GM15510 (cell line): Measurements from ENCODE around the gene SSC4D.

ENCODE experiments used
- POLR2A ChIP-seq: IDR thresholded peaks from 3 replicates; pipeline ENCODE4 v1.6.1; 2011; ENCODE audit warnings: borderline replicate concordance; ENCODE audit not compliant: insufficient read length; ENCODE audit errors: extremely low read depth

Gene SSC4D

DNA sequence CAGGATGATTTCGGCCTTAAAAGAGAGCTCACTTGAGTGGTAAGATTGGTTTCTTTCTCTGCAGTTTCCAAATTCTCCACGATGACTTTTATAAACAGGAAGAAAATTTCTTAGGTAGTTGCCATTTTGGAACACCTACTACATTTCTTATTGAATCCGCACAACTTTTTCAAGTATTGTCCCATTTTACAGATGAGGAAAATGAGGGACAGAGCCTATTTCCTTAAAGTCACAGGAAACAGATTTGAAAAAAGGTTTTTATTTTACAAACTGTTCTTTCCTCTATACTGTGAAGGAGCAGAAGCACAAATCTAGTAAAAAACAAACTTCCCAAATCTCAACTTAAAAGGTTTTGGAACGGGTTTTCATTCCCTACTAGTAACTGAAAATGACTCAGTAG lies 53.4 kb downstream of the SSC4D start:
- TF ChIP-seq POLR2A: no peak

DNA sequence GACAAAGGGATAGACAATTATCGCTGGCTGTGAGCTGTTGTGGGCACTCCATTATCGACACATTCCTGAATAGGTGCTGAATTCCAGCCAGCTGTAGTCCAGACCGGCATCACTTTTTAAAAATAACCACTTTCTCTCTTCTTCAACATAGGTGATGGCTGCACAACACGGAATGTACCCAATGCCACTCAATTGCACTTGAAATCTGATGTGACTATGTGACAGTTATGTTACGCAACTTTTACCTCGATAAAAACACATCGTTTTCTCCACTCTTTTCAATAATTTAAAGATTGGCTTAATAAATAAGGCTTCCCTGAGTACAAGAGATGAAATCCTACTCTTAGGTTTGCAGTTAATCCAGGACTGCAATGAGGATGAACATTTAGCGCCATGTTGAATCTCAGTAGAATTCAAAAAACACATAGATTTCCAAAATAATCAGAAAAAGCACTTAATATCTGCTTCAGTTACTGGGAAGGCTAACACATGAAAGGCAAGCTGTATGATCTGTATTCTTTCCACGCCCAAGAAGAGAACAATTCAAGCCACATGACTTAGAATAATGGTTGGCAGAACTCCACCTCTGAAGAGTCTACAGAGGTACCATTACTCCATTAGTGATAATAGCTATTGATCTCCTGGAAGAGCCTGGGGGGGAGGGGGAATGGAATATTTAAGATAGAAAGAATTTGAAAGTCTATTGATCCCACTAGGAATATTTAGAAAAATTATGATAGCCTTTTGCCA lies 54.3 kb downstream of the SSC4D start:
- no peak for TF ChIP-seq POLR2A

DNA sequence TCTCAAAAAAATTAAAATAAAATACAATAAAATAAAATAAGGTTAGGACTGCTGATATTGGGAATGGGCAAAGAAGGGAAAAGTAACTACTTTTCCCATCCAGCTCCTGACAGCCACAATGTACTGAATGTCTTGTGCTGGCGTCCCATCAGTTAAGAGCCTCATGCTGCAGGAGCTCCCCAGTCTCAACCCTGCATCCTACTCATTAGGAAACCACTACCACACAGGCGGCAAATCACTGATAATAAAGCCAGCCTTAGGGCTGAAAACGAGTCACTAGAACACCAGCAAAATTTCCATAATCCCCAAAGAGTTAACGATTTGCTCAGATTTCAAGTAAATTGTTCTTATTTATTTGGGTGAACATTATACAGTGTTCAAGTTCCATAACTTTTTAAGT lies 55.0 kb downstream of the SSC4D start:
- TF ChIP-seq POLR2A: no peak

DNA sequence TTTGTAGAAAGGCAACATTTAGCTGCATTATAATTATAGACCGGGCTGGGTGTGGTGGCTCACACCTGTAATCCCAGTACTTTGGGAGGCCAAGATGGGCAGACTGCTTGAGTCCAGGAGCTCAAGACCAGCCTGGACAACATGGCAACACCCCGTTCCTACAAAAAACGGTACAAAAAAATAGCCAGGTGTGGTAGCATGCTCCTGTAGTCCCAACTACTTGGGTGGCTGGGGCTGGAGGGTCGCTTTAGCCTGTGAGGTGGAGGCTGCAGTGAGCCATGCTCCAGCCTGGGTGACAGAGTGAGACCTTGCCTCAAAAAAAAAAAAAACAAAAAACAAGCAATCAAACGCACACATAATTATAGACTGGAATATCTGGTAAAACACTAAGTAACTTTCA lies 55.8 kb downstream of the SSC4D start:
- no peak for TF ChIP-seq POLR2A

DNA sequence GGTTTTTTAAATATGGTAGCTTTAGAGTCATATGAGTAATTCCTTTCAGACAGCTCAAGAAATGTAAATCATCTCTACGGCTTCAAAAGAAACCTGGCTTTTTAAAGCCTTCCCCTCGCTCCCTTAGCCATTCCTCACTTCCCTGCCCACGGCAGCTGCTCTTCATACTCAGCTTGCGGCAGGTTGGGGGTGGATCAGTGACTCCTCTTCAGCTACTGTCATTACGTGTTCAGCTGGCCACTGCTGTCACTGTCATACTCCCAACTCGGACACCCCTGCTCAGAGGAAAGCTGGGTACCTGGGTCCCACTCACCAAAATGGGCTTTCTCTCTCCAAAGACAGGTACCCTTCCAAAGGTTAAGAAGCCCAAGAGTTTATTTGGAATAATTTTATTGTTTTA lies 57.3 kb downstream of the SSC4D start:
- TF ChIP-seq POLR2A: no peak

DNA sequence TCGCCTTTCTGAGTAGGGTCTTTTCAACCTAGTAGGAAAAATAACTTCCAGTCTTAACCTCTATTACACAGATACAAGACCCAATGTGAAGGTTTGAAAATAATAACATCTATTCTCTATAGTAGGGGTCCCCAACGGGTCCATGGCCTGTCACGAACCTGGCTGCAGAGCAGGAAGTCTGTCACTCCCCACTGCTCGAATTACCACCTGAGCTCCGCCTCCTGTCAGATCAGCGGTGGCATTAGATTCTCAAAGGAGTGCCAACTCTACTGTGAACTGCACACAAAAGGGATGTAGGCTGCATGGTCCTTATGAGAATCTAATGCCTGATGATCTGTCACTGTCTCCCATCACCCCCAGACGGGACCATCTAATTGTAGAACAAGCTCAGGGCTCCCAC lies 58.1 kb downstream of the SSC4D start:
- no peak for TF ChIP-seq POLR2A

DNA sequence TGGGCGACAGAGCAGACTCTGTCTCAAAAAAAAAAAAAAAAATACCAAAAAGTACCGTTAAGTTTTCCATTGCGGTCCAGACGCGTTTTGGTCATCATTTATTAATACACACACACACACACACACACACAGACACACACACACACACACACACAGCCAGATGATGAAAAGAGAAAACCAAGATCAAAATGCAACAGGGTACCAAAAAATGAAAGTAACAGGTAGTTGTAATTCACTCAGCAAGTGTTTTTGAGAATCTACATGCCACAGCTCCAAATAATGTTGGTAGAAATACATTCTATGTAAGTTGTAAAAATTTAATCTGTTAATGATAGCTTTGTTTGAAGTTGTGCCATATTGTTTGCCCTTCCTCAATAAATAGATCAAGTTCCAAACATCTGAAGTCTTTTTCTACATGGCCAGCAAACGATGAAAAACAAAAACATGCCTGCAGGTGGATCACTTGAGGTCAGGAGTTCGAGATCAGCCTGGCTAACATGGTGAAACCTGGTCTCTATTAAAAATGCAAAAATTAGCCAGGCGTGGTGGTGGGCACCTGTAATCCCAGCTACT lies 60.1 kb downstream of the SSC4D start:
- no peak for TF ChIP-seq POLR2A

DNA sequence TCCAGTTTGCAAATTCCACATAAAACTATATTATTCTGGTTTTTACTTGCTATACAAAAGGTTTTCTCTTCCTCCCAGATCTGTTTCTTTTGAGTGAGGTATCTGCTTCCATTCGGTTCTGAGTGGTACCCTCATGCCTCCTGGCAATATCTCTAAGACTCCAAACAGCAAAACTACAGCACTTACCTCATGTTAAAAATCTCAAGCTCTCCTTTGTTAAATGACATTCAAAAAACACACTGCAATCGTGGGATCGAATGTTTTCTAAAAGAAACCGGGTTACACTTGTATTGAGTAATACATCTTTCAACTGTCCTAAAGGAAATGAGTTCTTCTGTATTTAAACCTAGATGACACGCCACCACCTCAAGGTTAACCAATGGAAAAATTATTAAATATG lies 61.8 kb downstream of the SSC4D start:
- TF ChIP-seq POLR2A: no peak

DNA sequence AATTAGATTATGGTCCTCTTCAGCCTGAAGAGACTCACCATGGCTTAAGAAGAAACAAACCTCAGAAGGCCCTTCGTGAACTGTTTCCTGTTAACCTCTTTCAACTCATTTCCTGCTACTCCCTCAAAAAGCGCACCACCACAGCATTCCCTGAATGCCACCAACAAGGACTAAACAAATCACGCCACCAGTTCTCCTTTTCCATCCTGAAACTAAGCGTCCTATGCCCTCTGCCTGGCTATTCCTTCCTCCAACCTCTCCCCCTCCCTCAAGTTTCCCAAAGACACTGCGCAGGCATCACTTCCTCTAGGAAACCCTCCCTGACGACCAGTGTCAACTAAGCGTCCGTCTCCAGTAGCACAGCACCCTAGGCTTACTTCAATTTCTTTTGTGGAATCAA lies 62.7 kb downstream of the SSC4D start:
- TF ChIP-seq POLR2A: no peak

DNA sequence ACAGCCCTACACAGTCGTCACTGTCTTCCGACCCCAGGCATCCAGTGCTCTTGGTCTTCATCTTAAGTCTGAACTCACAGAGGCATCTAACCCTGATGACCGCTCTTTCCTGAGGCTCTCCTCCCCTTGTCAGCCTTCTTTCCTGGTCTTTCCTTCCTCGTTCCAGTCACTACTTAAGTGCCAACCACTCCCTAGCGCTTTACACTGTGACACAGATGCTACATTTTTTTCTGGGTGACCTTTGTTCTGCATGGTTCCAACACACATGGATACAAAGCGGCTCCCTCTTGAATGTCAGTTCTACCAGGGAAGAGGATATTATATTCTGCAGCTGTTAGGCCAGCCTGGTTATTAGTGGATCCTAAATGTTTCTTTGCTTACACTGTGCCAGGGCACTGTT lies 63.4 kb downstream of the SSC4D start:
- no peak for TF ChIP-seq POLR2A

DNA sequence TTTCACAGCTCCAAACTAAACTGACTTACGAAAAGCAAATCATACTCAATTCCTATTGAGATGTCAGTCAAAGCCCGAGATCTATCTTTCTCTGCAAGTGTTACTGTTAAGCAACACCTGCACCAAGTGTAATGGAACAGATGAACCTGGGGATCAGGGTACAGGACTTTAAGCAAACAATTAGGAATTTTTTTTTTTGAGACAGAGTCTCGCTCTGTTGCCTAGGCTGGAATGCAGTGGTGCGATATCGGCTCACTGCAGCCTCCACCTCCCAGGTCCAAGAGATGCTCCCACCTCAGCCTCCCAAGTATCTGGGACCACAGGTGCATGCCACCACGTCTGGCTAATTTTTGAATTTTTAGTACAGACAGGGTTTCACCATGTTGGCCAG lies 65.6 kb downstream of the SSC4D start:
- TF ChIP-seq POLR2A: no peak

DNA sequence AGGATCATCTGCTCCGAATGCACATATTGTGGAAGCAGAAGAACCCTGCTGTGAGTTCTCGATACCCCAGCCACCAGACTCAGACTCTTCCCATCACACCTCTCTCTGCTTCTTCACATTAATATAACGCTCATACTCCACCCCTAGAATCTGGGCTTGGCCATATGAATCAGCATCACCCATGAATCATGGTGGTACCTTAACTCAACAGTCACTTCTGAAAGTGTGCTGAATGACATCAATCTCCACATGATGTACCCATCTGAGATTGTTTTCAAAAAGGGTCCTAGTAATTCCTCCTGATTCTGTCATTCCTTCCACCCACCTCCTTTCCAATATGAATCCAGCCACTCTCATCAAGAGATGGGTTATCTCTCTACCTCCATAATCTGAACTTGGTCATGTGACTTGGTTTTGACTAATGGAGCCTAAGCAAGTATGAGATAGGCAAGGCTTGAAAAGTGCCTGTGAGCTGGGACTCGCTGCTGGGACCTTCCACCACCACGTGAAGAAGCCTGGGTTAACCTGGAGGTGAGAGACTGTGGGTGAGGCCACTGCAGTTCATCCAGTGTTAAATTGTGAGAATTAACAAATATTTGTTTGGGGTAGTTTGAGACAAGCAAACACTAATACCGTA lies 66.1 kb downstream of the SSC4D start:
- TF ChIP-seq POLR2A: no peak

DNA sequence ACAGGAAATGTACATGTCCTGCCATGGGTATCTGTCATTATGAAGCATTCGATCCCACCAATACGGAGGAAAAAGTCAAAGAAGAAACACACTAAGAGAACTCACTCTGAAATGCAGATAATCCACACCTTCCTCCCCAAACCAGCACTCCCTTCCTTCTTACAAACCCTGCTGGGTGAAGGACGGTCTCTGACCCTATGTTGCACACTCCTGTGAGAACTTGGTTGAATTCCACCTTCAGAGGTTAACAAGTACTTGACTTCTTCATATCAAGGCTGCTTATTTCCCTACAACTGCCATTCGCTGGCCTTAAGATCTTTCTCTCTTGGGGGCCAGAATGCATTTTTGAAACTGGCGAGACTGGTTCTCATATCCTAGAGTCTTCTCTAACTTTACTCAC lies 67.3 kb downstream of the SSC4D start:
- TF ChIP-seq POLR2A: no peak

DNA sequence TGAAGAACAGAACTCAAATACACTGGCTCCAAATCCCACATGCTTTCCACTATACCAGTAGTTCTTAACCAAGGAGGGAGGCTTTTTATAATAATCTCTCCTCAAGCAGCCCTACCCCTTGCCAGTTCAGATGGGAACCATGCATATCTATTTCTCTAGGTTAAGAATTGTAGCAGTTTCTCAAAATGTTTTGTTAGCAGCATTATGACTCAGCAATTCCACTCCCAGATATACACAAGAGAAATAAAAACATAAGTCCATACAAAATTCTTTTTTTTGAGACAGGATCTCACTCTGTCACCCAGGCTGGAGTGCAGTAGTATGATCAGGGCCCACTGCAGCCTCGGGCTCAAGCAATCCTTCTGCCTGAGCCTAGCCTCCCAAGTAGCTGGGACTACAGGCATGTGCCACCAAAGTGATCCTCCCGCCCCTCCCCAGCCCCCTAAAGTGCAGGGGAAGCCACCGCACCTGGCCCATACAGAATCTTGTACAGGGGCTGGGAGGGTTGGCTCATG lies 68.8 kb downstream of the SSC4D start:
- TF ChIP-seq POLR2A: no peak
